ENCODE measurements around the gene PHF23.

- TF ChIP-seq, protein P1, sequence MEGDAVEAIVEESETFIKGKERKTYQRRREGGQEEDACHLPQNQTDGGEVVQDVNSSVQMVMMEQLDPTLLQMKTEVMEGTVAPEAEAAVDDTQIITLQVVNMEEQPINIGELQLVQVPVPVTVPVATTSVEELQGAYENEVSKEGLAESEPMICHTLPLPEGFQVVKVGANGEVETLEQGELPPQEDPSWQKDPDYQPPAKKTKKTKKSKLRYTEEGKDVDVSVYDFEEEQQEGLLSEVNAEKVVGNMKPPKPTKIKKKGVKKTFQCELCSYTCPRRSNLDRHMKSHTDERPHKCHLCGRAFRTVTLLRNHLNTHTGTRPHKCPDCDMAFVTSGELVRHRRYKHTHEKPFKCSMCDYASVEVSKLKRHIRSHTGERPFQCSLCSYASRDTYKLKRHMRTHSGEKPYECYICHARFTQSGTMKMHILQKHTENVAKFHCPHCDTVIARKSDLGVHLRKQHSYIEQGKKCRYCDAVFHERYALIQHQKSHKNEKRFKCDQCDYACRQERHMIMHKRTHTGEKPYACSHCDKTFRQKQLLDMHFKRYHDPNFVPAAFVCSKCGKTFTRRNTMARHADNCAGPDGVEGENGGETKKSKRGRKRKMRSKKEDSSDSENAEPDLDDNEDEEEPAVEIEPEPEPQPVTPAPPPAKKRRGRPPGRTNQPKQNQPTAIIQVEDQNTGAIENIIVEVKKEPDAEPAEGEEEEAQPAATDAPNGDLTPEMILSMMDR (IDR thresholded peaks at IDR 0.05) = no peak
- no peak for TF ChIP-seq POLR2A (IDR thresholded peaks at IDR 0.05)
Observed at GRCh38 chr17:7284911-7285310, 45.7 kb upstream of the PHF23 start.
